IPS-NIHi11 (cell line): ENCODE measurements around the gene ELMO3.
A peak's percentile ranks its signal among the peaks of the same experiment; 100 is the strongest.

Experiments used
- DNase-seq: peaks from one replicate; pipeline ENCODE4 v3.0.0; 2012; ENCODE audit warnings: mixed read lengths, low spot score

The ELMO3 gene

GRCh38 chr16:67243481-67243880 is 44.5 kb downstream of the ELMO3 start:
- no peak for DNase-seq

- no peak for DNase-seq
Observed at GRCh38 chr16:67244387-67245185, 45.7 kb downstream of the ELMO3 start.

GRCh38 chr16:67245186-67245585 is 46.3 kb downstream of the ELMO3 start:
- no peak for DNase-seq

- no peak for DNase-seq
Observed at GRCh38 chr16:67245674-67246080, 46.7 kb downstream of the ELMO3 start.

- DNase-seq: peak; percentile 77
Observed at GRCh38 chr16:67246081-67246755, 47.3 kb downstream of the ELMO3 start.

GRCh38 chr16:67246756-67247191 is 47.8 kb downstream of the ELMO3 start:
- peak; percentile 81 for DNase-seq

- DNase-seq: peak; percentile 91
Observed at GRCh38 chr16:67247192-67248072, 48.5 kb downstream of the ELMO3 start, which contains the start of gene FHOD1. Gene FHOD1 (minus strand): TSS chr16:67247481. CDS start chr16:67247410, 71 bp downstream.

- no peak for DNase-seq
Observed at GRCh38 chr16:67248073-67248400, 49.1 kb downstream of the ELMO3 start.

- peak; percentile 68 for DNase-seq
Observed at GRCh38 chr16:67248401-67249177, 49.7 kb downstream of the ELMO3 start, which contains the start of gene SLC9A5. Gene SLC9A5 (plus strand): TSS chr16:67248979. CDS start chr16:67249015, 36 bp downstream.

GRCh38 chr16:67249178-67250044 is 50.5 kb downstream of the ELMO3 start:
- DNase-seq: no peak

GRCh38 chr16:67250045-67250327 is 51.1 kb downstream of the ELMO3 start:
- no peak for DNase-seq

GRCh38 chr16:67252609-67253497 is 53.9 kb downstream of the ELMO3 start:
- DNase-seq: no peak
